GM08714 (cell line): ENCODE data around the gene NPC1L1.

Source experiments
- H3K4me3 ChIP-seq: fragments of 200-500 bp; sonication (Bioruptor generic); 2 replicates; pipeline ENCODE4 v1.5.1; 2014; ENCODE audit warnings: mild to moderate bottlenecking, low read length, inconsistent platforms
- ZNF274 ChIP-seq: IDR thresholded peaks from 2 replicates; pipeline ENCODE4 v1.6.1; 2012; ENCODE audit warnings: mild to moderate bottlenecking, low read depth, low read length

The NPC1L1 gene

DNA sequence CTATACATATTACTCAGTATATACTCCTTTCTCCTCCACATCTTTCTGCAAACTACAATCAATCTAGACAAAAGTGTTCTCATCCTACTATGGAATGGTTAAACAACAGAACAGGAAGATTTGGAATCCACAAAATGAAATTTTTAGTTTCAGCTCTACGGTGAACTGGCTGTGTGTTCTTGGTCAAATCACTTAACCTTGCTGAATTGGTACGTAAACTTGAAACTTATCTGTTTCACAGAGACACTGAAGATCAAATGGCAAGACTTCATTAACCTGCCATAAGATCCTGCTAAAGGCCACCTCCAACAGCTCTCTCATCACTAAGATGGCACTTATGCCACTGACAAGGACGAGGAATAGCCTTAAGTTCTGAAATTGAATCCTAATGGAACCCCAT, 52.2 kb downstream of the NPC1L1 start:
- TF ChIP-seq ZNF274, result no peak
- H3K4me3 ChIP-seq, result peak overlapping the region; percentile 96

DNA sequence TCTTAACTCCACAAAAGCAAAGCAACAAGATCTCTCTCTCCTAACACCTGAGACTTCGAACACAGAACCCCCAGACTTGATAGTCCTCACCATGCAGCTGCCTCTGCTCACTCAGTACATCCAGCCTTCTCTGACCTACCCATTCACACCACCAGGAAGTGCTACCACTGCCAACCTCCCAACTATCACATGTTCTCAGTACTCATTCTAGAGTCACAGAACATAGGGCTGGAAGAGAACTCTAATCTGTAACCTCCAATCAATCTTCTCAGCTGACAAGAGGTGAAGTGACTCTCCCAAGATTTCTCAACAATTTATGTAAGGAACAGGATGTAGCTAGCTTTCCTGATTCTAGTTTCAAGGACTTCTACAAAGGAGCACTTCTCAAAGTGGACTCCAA, 54.4 kb downstream of the NPC1L1 start:
- H3K4me3 ChIP-seq, result no peak overlapping the region
- no peak for TF ChIP-seq ZNF274

DNA sequence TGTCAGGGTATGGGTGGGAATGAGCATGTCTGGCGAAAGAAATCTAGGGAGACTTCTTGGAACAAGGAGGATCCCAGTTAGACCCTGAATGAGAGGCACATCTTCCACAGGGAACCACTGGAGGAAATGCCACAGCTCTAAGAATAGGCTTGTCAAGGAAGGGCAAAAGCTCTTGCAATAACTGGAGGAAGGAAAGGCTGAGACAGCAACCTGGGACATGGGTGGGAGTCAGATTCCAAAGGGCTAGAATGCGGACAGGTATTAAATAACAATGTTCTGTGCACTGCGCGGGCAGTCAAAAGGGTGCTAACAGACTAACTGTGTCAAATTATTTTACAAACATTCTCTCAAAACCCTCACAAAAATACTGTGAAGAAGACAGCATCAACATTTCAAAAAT, 55.1 kb downstream of the NPC1L1 start:
- no peak overlapping the region for H3K4me3 ChIP-seq
- TF ChIP-seq ZNF274, result no peak

DNA sequence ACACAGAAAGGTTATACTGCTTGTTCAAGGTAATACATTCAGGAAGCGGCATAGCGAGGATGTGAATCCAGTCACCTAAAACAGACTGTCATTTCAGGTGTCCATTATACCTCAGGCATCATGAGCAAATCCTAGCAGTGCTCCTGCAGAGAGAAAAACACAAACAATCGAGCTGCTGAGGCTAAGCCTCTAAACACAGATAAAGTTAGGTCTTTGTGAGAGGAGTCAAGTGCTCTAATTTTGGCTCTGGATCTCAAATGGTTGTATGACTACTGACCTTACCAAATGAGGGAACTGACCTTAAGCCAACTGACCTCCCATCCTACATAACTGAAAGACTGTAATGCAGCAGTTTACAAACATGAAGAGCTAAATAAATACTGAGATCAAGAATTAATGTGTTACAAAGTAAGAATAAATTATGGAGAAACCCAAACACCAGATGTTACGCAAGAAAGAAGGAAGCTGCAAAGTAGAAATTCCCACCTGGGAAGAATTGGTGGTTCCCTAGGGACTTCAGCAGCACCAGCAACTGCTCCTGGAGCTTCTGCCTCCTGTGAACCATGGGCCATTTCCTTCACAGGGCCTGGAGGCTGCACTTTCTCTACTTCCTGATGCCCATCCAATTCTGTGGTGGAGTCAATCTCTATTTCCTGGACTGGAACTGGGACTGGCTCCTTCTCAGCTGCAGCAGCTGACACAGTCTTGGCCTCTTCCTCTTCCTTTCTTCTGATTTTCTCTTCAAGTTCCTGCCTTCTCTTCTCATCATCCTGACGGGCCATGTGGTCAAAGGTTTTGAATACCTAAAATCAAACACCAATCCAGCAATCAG, 56.4 kb downstream of the NPC1L1 start:
- no peak for TF ChIP-seq ZNF274
- no peak overlapping the region for H3K4me3 ChIP-seq

DNA sequence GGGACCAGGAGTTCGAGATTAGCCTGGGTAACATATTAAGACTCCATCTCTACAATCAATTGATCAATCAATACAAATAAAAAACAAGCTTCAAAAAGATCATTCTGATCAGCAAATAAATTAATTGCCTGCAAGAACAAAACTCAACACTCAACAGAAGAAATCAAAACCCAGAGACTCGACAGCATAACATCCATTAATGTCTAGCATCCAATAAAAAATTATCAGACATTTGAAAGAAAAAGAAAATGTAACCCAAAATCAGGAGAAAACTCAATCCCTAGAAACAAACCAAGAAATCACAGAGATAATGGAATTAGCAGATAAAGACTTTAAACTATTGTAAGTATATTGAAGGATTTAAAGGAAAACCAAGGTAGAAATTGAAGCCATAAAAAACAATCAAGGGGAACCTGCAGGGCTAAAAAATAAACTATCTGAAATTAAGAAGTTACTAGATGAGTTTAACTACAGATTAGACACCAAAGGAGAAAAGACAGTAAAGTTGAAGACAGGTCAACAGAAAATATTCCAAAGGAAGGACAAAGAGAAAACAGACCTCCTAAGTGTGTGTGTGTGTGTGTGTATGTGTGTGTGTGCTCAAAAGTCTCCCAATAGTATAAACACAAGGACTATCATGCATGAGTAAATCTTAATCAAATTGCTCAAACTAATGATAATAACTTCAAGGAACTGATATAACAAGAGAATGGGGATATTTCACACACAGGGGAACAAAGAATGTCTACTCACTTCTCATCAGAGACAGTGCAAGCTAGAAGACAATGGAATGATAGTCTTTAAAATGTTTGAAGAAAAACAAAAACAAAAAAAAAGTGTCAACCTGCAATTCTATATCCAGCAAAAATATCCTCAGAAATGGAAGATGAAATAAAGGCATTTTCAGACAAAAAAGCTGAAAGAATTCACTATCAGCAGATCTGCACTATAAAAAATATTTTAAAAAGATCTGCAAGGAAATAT, 58.3 kb downstream of the NPC1L1 start:
- H3K4me3 ChIP-seq, result no peak overlapping the region
- no peak for TF ChIP-seq ZNF274

DNA sequence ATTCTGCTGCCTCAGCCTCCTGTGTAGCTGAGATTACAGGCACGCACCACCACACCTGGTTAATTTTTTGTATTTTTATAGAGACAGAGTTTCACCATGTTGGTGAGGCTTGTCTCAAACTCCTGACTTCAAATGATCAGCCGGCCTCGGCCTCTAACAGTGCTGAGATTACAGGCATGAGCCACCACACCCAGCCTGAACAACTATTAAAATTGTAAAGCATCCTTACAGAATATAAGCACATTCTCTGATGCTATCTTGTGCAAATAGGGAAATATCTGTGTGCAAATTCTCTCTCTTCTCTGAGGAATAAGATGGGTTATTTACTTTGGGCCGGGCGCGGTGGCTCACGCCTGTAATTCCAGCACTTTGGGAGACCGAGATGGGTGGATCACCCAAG, 63.2 kb downstream of the NPC1L1 start:
- no peak overlapping the region for H3K4me3 ChIP-seq
- no peak for TF ChIP-seq ZNF274

DNA sequence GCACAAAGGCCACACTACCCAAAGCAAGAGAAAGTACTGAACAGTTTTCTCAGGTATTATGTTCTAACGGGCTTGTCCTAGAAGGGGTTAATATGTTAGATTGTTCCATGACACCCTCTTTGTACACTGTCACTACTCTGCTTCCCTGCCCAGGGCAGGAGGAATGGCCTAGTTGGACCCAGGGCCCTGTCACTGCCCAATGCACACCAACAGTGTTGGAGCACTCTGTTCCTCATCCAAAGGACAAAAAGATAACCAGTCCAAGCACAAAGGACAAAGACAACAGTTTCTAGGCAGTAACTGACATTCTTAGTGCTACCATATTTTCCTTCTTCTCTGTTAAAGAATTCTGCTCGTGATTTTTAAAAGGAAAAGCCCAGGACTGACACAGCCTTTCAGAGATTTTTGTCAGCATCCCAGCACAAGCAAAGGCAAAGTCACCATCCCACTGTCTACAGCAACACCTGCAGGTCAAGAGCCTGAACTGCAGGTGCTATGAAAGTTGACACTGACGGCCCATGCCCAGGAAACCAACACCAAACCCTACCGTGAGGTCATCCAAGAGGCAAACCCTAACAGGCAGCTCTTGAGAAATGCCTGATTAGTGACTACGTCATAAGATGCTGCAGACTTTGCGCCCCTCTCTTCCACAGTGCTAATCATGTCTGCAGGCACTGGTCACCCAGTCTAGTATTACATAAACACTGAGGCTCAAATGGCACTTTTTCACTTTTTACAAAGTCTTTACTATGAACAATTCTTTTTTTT, 63.9 kb downstream of the NPC1L1 start:
- H3K4me3 ChIP-seq, result no peak overlapping the region
- no peak for TF ChIP-seq ZNF274

DNA sequence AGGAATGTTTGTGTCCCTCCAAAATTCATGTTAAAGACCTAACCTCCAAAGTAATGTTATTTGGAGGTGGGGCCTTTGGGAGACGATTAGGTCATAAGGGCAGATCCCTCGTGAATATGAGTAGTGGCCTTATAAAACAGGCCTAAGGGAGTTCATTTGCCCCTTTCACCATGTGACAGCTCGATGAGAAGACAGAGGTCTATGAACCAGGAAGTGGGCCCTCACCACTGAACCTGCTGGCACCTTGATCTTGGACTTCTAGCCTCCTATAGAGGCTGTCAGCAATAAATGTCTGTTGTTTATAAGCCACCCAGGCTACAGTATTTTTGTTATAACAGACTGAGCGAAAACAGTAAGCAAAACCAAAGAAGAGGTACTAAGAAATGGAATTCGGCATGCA, 64.8 kb downstream of the NPC1L1 start:
- TF ChIP-seq ZNF274, result no peak
- no peak overlapping the region for H3K4me3 ChIP-seq

DNA sequence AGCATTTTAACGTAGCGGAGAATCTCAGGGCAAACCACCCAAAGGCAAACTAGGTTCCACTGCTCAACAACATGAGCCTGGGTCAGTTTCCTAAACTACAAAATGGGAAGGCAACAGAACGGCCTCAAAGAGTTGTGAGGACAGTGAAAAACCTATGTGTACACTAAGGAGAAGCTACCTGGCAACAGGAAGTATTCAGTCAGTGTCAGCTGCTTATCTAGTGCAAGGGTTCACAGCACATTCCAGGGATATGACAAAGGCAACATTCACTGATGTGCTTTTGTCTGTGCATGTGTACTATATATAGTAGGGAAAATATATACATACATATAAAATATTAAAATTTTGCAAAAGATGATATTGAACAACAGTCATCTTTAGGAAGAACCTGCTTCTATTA, 67.8 kb downstream of the NPC1L1 start:
- H3K4me3 ChIP-seq, result no peak overlapping the region
- TF ChIP-seq ZNF274, result no peak

DNA sequence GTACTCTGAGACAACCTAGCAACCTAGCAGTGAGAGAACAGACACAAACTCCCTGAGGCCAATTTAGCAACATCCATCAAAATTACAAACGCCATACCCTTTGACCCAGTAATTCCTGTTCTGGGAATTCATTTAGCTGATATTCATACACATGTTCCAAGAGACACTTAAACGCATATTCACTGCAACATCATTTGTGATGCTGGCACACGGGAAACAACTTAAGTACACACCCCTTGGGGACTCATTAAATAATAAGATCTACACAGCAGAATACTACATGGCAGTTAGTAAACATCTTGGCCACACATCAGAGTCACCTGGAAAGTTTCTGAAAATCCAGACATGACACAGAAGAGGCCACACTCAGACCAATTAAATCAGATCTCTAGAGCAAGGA, 68.3 kb downstream of the NPC1L1 start:
- H3K4me3 ChIP-seq, result no peak overlapping the region
- no peak for TF ChIP-seq ZNF274

DNA sequence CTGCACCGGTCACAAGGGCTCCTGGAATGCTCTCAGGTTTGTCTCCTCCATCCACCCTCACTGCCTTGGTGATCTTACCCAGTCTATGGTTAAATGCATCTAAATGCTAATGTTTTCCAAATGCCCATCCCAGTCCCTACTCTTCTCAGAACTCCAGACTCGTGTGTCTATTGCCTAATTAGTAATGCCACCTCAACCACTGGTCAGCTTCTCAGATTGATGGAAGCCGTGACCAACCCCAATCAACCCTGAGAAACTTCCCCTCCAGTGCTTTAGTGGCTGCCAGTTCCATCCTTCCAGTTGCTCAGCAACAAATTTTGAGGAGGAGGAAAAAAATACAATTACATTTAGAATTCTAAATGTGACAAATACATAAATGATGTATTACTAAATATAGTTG, 69.3 kb downstream of the NPC1L1 start:
- no peak overlapping the region for H3K4me3 ChIP-seq
- TF ChIP-seq ZNF274, result no peak

DNA sequence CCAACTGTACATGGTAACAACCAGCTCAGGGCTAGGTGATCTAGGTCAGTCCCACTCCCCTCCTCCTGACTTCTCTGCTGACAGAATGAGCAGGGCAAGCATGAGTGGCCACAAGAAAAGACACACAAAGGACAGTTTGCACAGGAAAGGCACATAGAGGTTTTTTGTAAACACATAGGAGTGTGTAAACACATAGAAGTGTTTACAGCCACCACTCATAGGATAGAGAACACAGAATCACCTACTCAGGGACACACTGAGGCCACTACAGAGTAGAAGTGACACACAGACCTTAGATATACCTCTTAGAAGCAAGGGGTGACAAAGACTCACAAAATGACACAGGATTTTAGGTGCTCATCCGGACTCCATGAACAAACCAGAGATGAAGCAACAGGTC, 69.7 kb downstream of the NPC1L1 start:
- no peak for TF ChIP-seq ZNF274
- no peak overlapping the region for H3K4me3 ChIP-seq

DNA sequence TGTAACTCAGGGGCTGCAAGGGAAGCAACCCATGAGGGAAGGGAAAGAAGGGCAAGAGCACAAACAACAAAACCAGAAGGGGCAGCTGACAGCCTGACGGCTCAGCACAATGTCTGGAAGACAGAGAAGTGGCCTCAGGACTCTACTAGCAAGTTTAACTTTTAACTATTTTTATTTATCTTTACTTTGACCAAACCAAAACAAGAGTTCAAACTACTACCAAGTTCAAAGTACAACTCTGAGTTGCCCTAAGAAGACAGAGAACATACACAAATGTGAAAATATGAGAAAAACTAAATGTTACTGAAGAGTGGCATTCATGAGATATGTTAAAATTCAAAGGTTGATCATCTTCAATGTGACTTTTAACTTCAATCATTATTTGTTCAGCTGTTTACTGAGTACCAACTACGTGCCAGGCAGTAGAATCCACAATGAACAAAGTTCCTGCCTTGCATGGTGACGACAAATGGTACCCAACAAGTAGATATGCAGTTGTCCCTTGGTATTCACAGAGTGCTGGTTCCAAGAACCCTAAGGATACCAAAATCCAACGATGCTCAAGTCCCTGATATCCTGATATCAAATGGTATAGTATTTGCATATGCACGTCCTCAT, 70.4 kb downstream of the NPC1L1 start:
- TF ChIP-seq ZNF274, result no peak
- H3K4me3 ChIP-seq, result no peak overlapping the region

DNA sequence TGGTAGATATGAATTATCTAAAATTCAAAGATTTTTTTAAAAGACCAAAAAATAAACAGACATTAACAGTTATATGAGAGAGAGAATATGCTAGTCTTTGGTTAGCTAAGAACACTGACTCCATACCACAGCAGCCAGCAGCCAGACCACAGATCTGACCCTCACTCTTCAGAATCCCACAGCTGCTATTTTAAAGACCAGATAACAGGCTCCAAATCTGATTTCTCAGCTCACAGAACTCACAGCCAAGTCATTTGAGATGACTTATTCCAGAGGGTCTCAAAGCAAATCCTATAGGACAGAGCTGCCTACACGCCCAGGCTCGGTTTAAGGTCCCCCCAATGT, 71.0 kb downstream of the NPC1L1 start:
- H3K4me3 ChIP-seq, result no peak overlapping the region
- TF ChIP-seq ZNF274, result no peak
